K562 (cell line): ENCODE data around the gene CCDC159. TPM values are rescaled to one million over a fixed set of nuclear protein-coding genes. Genes with fewer than 3 reads are reported as not detected.

ENCODE experiments used
- CEBPZ ChIP-seq: fragments of 150-350 bp; IDR thresholded peaks from 2 replicates; pipeline ENCODE4 v1.6.1; 2014; ENCODE audit warnings: low read depth, mild to moderate bottlenecking, low read length, borderline replicate concordance
- KAT7 ChIP-seq: sonication (generic); formaldehyde crosslinking; IDR thresholded peaks from 2 replicates; pipeline ENCODE4 v1.8.0; 2022; ENCODE audit warnings: missing genetic modification reagents, mild to moderate bottlenecking, borderline replicate concordance
- KLF13 ChIP-seq: fragments of 450-650 bp; IDR thresholded peaks from 2 replicates; pipeline ENCODE4 v1.6.1; 2016; ENCODE audit warnings: missing genetic modification characterization, low read depth, mild to moderate bottlenecking, missing compliant biosample characterization, moderate library complexity, borderline replicate concordance
- NEUROD1 ChIP-seq: fragments of 150-350 bp; IDR thresholded peaks from 2 replicates; pipeline ENCODE4 v1.6.1; 2014; ENCODE audit warnings: borderline replicate concordance, low read length, low read depth; ENCODE audit not compliant: partially characterized antibody
- SNIP1 ChIP-seq: fragments of 450-650 bp; IDR thresholded peaks from 2 replicates; pipeline ENCODE4 v1.7.1; 2017; ENCODE audit warnings: low read depth, mild to moderate bottlenecking
- TGIF2 ChIP-seq: sonication (generic); formaldehyde crosslinking; IDR thresholded peaks from 2 replicates; pipeline ENCODE4 v1.8.1; 2022; ENCODE audit warnings: mild to moderate bottlenecking, missing genetic modification reagents, moderate library complexity
- ZNF407 ChIP-seq: fragments of 450-650 bp; IDR thresholded peaks from 2 replicates; pipeline ENCODE4 v1.6.1; 2016; ENCODE audit warnings: low read depth
- ZNF592 ChIP-seq: fragments of 450-650 bp; IDR thresholded peaks from 2 replicates; pipeline ENCODE4 v1.6.1; 2017; ENCODE audit warnings: antibody characterized with exemption, mild to moderate bottlenecking
- polyA plus RNA-seq, 8 experiments: library from polyadenylated mRNA; depleted of rRNA in 4 of 8; stranded (reverse) in 5 of 8; unstranded in 3 of 8; fragments of >200 nt; fragmentation: Nextera tagmentation in 2 of 8; fragmentation: Illumina TruSeq in 1 of 8; extraction: Ambion mirVana in 2 of 8; extraction: Trizol in 1 of 8; gene quantifications; 2 replicates each; pipeline versions ENCODE4 v1.2.1 to v1.2.3, GENCODE V29; 2011 to 2014; ENCODE audit warnings: inconsistent platforms in 1 of 8, missing spikeins in 1 of 8
- total RNA-seq, 7 experiments: library from RNA; depleted of rRNA in 6 of 7; stranded (reverse); fragments of >200 nt in 6 of 7; fragmentation: Illumina TruSeq in 2 of 7; extraction: Trizol in 2 of 7; gene quantifications; 2 replicates each; pipeline versions ENCODE4 v1.2.1 to v1.2.3, GENCODE V29; 2011 to 2021; ENCODE audit warnings: low replicate concordance in 1 of 7

CCDC159 gene
- total and polyA plus RNA-seq, 9 of the 15 experiments (the other 6 are each of a cell fraction or from before 2014, with no cell fraction given) = 0.68 to 10.1 (median 4.7) TPM

- peak; percentile 92 for TF ChIP-seq NEUROD1
- peak; percentile 94 for TF ChIP-seq ZNF407
- peak; percentile 67; the same call in 1 of the 2 replicates for TF ChIP-seq KLF13 (tag)
- 0 out of 2 replicates have a peak, but pooled peaks have one; percentile 35 for TF ChIP-seq KAT7
- no peak for TF ChIP-seq TGIF2 (CRISPR knock-in tag)
- TF ChIP-seq SNIP1 = no peak
- TF ChIP-seq CEBPZ = peak; percentile 95
- TF ChIP-seq ZNF592 = no peak
These were observed at the start of gene CCDC159, which contains the start of gene TMEM205 (continued) for GRCh38 chr19:11346104-11346940.
